Kidney epithelial cell (primary cell): ENCODE measurements around the gene SMC4. TPM values are rescaled to one million over a fixed set of nuclear protein-coding genes. Genes with fewer than 3 reads are reported as not detected.

Experiments used
- DNase-seq: peaks from one replicate; pipeline ENCODE4 v3.0.0-alpha.2; 2010; ENCODE audit warnings: low read depth
- H3K27me3 ChIP-seq: 2 replicates; pipeline ENCODE4 v1.6.0; 2011; ENCODE audit warnings: low read length; ENCODE audit not compliant: control insufficient read depth, insufficient read depth
- H3K36me3 ChIP-seq: 2 replicates; pipeline ENCODE4 v1.5.1; 2011; ENCODE audit warnings: low read length; ENCODE audit not compliant: control insufficient read depth, insufficient read depth
- H3K4me3 ChIP-seq: 2 replicates; pipeline ENCODE4 v1.5.1; 2011; ENCODE audit warnings: low read depth, mild to moderate bottlenecking, control low read depth, low read length
- CTCF ChIP-seq: IDR thresholded peaks from 2 replicates; pipeline ENCODE4 v1.5.1; 2011; ENCODE audit warnings: mild to moderate bottlenecking, moderate library complexity, low read length, control low read depth, inconsistent platforms; ENCODE audit not compliant: insufficient read depth, poor library complexity, severe bottlenecking
- total RNA-seq: library from RNA; depleted of rRNA; stranded (reverse); fragments of >200 nt; gene quantifications from 2 replicates; pipeline ENCODE4 v1.2.3, GENCODE V29; 2015

SMC4 gene
- total RNA-seq, 1 donor from 2014 or later: 39.2 TPM

GRCh38 chr3:160434071-160434470, 34.6 kb downstream of the SMC4 start:
- no peak overlapping the region for H3K4me3 ChIP-seq
- H3K27me3 ChIP-seq: no peaks in the 10 kb centered on the region
- no peaks in the 10 kb centered on the region for H3K36me3 ChIP-seq
- DNase-seq: no peak
- no peak for TF ChIP-seq CTCF

- no peak for TF ChIP-seq CTCF
- Histone ChIP-seq H3K4me3 (no peak overlapping the region), H3K36me3 (no peaks in the 10 kb centered on the region), H3K27me3 (no peaks in the 10 kb centered on the region)
- DNase-seq: no peak
These were observed 35.6 kb downstream of the SMC4 start for GRCh38 chr3:160435095-160435494.

- H3K27me3 ChIP-seq: no peaks in the 10 kb centered on the region
- no peak for DNase-seq
- TF ChIP-seq CTCF: no peak
- H3K36me3 ChIP-seq: no peaks in the 10 kb centered on the region
- no peak overlapping the region for H3K4me3 ChIP-seq
These were observed 36.3 kb downstream of the SMC4 start for GRCh38 chr3:160435747-160436146.

- Histone ChIP-seq H3K36me3 (no peaks in the 10 kb centered on the region), H3K4me3 (no peak overlapping the region), H3K27me3 (no peaks in the 10 kb centered on the region)
- no peak for DNase-seq
- no peak for TF ChIP-seq CTCF
These were observed 37.6 kb downstream of the SMC4 start for GRCh38 chr3:160437083-160437455.

- DNase-seq: no peak
- TF ChIP-seq CTCF: no peak
- H3K27me3 ChIP-seq: no peaks in the 10 kb centered on the region
- no peak overlapping the region for H3K4me3 ChIP-seq
- no peaks in the 10 kb centered on the region for H3K36me3 ChIP-seq
These were observed 41.2 kb downstream of the SMC4 start for GRCh38 chr3:160440687-160441086.

- no peaks in the 10 kb centered on the region for H3K36me3 ChIP-seq
- DNase-seq: no peak
- TF ChIP-seq CTCF: no peak
- no peak overlapping the region for H3K4me3 ChIP-seq
- no peaks in the 10 kb centered on the region for H3K27me3 ChIP-seq
These were observed 45.0 kb downstream of the SMC4 start for GRCh38 chr3:160444411-160444810.
